NCI-H446 (cell line): Measurements from ENCODE around the gene PAX3.

Source experiments
- DNase-seq, 2 experiments: peaks; one replicate each; lab custom pipeline; 2025; lab: John Stamatoyannopoulos, UW

PAX3 gene

GRCh38 chr2:222269132-222269531 lies 29.7 kb downstream of the PAX3 start:
- DNase-seq, result no peak

DNA sequence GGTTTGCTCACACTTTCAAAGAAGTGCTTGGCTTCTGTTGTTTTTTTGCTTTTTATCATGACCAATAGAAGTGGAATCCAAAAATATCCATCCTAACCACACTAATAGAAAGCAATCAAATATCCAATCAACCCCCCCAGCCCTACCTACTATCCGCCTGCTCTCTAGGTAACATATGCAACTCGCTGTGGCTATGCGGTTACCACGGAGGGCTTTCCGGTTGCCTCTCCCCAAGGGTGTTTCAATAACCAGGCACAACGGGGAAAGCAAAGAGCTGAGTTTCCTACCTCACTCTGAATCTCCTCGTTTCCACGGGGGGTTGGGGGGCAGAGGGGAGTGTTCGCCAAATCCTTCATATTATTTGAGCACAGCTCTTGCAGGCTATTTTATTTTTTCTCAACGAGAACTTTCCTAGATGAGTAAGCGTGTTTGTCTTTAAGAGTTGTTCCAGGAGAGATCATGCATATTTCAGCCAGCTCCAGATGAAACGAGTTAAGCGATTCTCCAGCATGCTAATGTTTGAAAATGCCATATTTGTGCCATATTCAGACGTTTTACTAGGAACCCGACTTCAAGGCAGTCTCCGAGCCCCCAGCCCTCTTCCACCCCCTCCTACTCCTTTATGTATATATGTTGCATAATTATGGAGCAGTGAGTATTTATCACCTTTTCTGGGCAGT lies 30.3 kb downstream of the PAX3 start:
- no peak for DNase-seq

- no peak for DNase-seq
Measured at GRCh38 chr2:222264791-222265320, 33.9 kb downstream of the PAX3 start.

DNA sequence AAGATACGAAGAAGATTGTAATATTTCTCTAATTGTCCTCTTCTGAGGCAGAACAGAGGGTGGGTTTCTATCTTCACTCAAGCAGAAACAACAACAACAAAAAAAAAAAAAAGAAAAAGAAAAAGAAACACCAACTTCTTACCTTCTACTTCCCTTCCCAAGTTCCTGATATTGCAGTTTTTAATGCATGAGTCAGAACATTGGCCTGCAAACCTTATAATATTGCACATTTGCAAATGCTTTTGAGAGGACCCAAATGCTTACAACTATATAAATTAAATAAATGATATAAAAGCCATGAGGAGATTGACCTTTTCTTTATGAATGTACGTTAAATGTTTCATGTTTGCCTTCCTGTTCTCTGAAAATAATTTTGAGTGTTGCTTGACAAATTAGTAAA lies 37.3 kb downstream of the PAX3 start:
- DNase-seq, result no peak

GRCh38 chr2:222257645-222258044 lies 41.2 kb downstream of the PAX3 start:
- DNase-seq, result no peak

DNA sequence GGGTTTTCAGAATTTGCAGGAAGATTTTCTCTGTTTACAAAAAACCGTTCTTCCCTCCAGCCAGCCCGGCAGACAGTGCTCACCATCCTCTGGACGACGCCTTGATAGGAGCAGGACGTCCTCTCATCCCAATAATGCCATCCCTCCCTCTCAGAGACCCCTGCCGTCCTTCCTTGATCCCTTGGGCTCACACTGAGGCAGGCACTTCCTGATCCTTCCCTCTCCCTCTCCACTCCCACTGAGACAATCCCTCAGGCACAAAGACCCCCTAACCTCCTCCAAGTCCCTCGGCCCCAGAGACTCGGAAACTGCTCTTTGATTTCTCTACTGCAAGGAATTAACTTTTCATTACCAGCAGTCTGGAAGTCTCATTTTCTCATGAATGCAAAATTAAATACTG lies 42.5 kb downstream of the PAX3 start:
- DNase-seq, result no peak

- DNase-seq, result no peak
Measured at GRCh38 chr2:222255090-222255489, 43.7 kb downstream of the PAX3 start.

DNA sequence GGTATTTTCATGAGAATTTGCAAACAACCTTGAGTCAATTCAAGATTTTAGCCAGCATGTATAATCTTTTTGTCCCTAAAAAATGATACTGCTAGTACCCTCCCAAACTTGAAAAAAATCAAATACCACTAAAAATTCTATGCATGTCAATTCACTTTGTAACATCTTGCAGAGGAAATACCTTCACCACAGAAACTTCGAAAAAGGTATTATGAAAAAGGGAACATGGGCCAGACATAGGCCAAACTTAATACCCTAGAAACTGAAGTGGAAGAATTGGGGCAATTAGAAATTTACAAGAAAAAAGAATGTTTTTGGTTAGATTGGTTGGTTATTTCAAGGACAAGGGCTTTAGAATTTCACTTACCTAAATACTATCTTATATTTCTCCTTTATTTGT lies 48.5 kb downstream of the PAX3 start:
- DNase-seq, result no peak

- no peak for DNase-seq
Measured at GRCh38 chr2:222249444-222249843, 49.4 kb downstream of the PAX3 start.

DNA sequence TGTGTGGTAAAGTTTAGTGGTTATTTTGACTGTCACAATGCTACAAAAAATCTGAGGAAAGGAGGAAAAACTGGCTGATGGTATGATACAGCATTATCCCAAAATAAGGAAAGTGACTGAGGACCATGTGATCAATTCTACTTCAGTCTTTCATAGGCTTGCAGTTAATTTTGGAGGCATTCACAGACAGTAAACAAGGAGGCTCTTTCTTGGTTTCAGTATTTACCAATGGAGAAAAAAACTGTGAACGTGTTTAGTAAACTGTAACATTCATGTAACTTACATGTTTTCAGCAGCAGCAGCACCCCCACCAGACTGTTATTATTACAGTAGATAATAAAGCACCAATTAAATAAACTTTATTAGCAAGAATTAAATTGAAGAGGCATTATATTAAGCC lies 50.0 kb downstream of the PAX3 start:
- DNase-seq, result no peak

GRCh38 chr2:222248256-222248655 lies 50.5 kb downstream of the PAX3 start:
- DNase-seq, result no peak

- no peak for DNase-seq
Measured at GRCh38 chr2:222242532-222242931, 56.3 kb downstream of the PAX3 start.

DNA sequence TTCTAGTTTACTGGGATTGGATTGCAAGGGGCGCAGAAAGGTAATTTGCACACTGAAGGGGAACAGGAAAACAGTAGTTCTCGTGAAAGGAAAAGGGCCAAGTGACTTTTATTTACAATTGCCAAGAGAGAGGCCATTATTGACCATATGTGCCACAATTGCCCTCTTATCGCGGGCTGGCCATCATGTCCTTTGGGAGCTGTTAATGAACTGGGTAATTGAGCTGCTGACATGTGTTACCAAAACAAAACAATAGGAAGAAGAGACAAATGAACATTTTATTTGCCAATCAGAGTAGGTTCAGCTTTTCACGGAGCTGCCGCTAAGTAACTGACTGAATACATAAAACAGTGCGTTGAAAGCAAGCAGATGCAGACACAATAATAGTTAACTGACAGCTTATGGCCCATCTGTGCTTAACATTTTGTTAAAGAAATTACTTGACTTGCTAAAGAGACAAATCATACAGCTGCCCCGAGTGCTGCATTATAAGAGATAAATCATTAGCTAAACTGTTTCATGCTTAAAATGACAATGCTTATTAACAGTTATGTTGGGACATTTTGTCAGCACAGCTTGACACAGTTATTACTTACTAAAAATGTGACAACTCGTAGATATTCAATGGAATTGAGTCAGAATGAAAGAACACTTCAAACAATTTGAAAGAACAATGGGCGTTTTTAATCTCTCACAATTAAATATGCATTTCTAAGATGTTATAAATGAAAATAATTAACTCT lies 57.5 kb downstream of the PAX3 start:
- DNase-seq, result no peak

DNA sequence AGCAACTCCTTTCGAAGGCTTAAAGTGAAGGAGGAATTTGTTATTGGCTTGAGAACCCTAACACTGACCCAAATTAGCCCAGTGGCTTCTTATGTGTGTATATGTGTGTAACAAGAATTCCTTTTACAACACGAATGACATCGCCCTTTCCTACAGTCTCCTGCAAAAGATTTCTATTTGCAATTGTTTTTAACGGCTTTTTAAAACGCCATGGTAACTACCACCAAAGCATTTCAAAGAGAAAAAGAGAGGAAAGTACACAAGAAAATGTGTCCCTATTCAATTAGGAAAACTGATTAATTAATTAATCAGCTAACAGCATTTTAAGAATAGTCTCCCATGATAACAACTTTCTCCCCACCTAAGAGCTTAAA lies 58.1 kb downstream of the PAX3 start:
- DNase-seq, result no peak

DNA sequence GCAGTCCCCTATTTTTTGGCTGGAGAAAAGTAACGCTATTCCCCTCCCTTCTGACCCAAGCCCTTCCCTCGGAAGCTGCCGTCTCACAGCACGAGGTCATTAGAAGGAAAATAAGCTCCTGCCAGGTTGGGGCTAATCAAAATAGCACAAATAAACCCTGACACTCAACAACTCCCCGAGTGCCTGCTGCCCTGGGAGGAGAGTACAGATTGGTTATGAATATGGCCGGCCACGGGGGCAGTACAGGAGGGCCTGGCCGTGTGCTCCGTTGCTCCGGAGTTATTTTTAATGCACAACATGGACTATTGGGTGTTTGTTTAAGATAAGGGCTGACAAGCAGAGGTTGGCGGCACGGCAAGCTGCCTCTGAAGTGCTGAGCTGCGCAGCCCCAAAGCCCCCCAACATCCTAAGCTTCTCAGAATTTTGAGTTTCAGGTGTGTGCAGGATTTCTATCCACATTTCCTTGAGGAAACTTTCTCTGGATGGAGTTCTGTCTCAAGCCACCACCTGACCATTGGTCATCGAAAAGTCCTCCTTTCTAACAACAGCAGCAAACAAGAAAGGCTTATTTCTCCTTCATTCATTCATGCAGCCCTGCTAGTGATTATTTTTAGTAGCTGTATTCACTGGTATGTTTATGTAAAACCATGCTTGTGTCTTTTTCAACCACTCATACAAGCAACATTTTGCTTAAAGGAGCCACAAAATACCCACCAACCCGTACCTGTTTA lies 58.7 kb downstream of the PAX3 start:
- no peak for DNase-seq

DNA sequence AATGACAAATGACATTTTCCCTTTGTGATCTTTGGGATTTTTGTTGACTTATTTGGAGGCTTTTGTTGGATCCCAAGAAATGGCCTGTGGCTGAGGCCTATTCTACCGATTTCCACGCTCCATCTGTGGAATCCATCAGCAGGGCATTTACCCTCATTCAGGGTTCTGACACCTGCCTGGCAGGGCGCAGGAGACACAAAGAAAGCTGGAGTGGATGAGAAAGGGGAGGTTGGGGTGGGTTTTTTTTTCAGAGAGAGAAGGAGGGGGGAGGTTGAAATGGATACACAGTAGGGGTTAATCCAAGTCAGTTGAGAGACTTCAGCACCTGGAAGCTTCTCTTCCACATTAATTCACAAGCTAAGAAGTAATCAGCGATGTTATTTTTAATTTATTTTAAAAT lies 59.7 kb downstream of the PAX3 start:
- no peak for DNase-seq

DNA sequence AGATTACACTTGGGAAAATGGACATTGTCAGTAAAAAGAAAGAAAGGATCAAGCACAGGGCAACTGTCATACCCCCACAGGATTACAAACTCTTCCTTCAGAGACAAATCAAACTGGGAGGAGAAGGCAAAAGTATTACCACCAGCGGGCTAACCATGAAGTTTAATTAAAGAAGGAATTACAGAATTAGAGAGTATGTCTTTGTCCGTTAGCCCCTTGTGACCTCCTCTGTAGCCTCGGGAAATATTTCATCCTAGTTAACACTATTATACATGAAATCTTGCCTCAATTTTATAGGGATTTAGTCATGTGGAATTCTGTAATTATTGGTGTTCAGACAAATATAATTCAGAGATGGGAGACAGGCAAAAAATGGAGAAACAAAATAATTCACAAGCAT lies 60.7 kb downstream of the PAX3 start:
- no peak for DNase-seq

- no peak for DNase-seq
Measured at GRCh38 chr2:222232839-222233238, 66.0 kb downstream of the PAX3 start.

DNA sequence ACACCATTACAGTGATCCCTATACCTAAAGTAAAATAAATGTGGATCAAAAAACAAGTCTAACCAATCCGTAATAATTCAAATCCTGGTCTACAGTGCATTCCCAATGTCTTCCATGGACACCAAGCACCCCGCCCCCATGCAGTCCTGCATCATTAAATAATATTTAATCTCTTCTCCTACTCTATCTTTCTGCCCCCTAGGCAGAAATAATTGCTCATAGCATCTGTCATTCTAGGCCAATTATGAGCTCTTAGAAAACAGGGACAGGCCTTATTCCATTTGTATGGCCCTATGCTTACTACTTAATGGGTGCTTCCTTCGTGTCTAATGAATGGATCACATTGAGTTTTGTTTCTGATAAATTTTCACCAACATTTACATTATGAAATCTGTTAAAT lies 66.4 kb downstream of the PAX3 start:
- DNase-seq, result no peak

DNA sequence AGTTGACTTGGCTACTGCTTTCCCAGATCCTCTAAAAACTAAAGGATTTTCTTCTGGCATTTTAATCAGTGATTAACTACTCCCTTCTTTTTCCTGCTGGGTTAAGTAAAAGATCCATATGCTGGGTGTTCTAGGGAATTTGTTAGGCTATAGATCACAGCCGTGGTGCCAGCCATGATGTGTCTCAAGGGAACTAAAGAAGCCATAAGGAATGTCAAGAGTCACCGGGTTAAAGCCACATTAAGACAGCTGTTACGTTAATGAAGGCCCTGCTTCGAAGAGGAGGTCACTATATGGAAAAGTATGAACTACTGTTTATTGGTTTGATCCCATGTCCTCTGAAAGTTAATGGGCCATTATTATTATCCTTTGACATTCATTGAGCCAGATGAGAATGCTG lies 70.7 kb downstream of the PAX3 start:
- DNase-seq, result no peak

- no peak for DNase-seq
Measured at GRCh38 chr2:222218786-222219185, 80.0 kb downstream of the PAX3 start.

GRCh38 chr2:222217712-222218111 lies 81.1 kb downstream of the PAX3 start:
- DNase-seq, result no peak

GRCh38 chr2:222214885-222215284 lies 83.9 kb downstream of the PAX3 start:
- no peak for DNase-seq
